ENCODE data around the gene FFAR1.
"Not testable (repeated sequence)": the region's sequence is repeated elsewhere in the genome, so short reads cannot be mapped to it uniquely, and the experiment has no call there.

The FFAR1 gene

DNA sequence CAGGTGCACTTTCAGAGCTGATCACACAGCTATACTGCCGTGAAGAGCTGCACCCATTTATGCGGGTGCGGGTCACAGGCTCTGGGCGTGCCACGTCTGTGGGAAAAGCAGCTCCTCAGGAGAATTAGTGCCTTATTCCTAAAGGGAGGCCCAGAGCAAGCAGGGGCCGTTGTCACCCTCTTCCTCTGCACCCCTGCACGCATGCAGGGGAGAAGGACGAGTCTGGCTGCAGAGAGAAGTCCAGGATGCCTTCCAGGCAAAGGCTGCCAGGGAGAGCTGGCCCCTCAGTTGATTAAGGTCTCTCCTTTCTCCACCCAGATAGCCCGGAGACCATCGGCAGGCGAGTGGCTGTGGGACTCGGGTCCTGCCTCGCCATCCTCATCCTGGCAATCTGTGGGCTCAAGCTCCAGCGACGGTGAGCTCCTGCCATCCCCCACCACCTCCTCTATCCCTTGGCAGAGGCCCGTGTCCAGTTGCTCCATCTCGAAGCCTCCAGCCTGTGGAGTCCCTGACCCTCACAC lies 3.1 kb upstream of the FFAR1 start:
- DNase-seq: no peak

- DNase-seq: no peak
Observed at GRCh38 chr19:35345671-35346111, 2.0 kb upstream of the FFAR1 start.

DNA sequence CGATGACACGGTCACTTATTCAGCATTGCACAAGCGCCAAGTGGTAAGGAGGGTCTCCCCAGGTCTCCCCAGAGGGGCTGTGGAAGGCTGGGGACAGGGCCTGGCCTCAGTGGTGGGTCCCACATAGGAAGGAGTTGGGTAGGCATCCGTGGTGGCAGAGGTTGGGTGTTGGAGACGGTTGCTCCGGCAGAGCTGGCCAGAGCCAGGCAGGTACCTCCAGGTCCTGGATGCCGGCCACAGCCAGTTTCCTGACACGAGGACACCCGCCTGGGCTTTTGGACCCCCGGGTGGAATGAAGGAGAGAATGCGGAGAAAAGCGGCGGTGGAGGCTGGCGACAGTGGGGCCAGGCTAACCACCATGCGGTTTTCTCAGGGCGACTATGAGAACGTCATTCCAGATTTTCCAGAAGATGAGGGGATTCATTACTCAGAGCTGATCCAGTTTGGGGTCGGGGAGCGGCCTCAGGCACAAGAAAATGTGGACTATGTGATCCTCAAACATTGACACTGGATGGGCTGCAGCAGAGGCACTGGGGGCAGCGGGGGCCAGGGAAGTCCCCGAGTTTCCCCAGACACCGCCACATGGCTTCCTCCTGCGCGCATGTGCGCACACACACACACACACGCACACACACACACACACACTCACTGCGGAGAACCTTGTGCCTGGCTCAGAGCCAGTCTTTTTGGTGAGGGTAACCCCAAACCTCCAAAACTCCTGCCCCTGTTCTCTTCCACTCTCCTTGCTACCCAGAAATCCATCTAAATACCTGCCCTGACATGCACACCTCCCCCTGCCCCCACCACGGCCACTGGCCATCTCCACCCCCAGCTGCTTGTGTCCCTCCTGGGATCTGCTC lies 1.3 kb upstream of the FFAR1 start:
- DNase-seq: peak; percentile 82

DNA sequence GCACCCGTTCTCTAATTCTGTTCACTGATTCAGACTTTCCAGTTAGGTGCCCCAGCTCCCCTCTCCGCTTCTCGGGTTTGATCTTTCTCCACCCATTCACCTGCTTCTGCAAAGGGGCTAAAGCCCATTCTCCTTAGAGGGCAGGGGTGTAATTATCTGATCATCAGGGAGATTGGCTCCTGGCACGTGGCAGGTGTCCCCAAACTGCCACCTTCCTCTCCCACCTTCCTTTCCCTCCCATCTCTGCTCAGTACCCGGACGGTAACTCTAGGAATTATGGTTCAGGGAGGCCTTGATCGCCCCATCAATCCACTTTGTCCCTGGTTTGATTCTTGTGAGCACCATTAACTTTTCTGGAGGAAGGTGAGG lies 212 bp downstream of the FFAR1 start:
- no peak for DNase-seq

DNA sequence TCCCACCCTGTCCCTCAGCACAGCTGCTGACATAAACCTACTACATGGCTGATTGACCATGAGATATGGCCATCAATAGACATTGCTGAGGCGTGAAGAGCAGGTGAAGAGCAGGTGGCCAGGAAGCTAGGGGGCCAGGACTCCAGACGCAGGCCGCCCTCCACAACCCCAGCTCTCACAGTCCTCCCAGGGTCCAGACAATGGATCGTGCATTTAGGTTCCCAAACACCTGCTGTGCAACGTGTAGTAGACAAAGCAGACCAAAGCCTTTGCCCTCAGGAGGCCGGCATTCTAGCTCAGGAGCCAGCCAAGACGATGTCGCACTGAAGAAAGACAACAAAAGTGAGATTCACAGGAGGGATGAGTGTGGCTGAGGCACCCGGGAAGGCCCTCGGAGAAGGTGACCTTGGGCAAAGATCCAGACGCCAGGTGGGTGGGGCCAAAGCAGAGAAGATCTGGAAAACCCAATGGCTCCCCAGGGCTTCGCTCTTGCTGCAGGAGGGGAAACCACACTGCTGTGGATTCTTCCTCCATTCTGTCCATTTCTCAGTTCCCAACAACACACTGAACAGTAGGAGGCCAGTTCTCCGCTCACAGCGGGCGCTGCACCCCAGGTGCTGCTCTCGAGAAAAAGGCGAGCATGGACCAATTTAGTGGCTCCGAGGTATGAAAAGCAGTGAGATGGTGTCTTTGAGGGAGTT lies 1.4 kb downstream of the FFAR1 start:
- DNase-seq: no peak

- no peak for DNase-seq
Observed at GRCh38 chr19:35349614-35350521, 2.2 kb downstream of the FFAR1 start.

DNA sequence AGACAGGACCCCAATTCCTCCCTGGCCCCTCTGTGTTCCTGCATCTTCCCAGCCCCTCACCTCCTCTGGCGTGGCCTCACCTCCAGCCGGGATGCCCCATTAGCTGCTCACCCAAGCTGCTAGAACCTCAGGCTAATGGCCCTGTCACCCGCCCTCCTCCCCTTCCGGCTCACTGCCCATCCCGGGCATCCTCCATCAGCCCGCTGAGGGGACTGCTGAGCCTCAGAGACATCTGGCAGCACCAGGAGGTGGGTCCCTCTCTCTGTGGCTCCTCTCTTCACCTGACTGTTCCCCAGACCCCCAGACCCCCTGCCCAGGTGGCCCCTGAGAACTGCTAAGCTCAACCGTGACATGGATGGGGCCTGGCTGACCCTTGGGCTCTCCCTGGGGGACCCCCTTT lies 2.9 kb downstream of the FFAR1 start:
- DNase-seq: no peak

DNA sequence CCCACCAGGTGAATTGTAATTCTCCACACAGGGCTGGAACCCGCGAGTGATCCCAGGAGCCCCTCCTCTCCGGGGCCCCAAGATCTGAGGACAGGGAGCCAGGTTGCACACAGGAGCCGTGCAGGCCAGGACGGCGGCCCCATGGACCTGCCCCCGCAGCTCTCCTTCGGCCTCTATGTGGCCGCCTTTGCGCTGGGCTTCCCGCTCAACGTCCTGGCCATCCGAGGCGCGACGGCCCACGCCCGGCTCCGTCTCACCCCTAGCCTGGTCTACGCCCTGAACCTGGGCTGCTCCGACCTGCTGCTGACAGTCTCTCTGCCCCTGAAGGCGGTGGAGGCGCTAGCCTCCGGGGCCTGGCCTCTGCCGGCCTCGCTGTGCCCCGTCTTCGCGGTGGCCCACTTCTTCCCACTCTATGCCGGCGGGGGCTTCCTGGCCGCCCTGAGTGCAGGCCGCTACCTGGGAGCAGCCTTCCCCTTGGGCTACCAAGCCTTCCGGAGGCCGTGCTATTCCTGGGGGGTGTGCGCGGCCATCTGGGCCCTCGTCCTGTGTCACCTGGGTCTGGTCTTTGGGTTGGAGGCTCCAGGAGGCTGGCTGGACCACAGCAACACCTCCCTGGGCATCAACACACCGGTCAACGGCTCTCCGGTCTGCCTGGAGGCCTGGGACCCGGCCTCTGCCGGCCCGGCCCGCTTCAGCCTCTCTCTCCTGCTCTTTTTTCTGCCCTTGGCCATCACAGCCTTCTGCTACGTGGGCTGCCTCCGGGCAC lies 3.9 kb downstream of the FFAR1 start:
- DNase-seq: no peak

- DNase-seq: no peak
Observed at GRCh38 chr19:35352177-35352447, 4.4 kb downstream of the FFAR1 start.

DNA sequence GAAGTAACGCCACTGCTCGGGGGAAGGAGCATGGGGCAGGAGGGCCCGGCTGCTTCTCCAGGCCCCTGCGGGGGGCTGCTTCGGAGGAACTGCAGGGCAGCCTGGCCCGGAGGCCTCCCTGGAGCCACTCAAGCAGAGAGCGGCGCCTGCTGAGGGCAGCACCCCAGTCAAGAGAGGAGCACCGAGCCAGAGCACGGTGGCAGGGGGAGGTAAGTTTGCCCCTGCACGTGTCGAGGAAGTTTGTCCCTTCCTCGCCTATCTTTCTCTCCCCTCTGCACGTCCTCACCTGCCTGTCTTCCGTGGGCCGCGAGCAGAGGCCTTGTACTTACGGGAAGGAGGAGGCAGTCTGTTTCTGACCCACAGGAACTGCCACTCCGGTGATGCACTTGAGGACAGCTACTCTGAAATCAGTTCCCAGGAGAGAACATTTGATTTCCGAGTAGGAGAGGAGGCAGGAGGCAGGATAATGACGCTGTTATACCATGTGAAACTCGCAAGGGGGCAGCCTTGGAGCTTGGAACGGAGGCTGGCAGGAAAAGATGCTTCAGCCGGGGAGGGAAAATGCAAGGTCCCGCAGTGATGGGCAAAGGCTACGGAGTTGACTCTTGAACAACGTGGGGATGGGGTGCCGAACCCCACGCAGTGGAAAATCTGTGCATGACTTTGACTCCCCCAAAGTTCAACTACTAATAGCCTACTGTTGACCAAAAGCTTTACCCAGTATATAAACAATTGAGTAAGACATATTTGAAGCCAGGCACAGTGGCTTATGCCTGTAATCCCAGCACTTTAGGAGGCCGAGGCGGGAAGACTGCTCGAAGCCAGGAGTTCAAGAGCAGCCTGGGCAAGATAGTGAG lies 5.0 kb downstream of the FFAR1 start:
- peak; percentile 81 for DNase-seq

- no peak for DNase-seq
Observed at GRCh38 chr19:35353635-35354034, 5.9 kb downstream of the FFAR1 start.

DNA sequence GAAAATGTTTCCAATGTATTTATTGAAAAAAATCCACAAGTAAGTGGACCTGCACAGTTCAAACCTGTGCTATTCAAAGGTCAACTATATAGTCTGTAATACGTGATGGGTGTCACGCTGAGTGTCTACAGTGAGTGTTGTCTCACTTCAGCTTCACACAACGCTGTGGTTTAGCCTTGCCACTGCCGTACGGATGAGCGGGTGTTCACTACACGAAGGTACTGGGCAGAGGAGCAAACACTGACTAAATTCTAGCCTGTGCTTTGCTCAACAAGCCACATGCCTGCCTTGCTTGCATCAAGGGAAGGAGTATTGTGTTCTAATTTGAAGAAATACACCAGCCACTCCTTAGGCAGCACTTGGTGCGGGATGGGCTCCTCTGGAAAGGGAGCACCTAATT lies 7.2 kb downstream of the FFAR1 start:
- DNase-seq: no peak

- DNase-seq: no peak
Observed at GRCh38 chr19:35355791-35356460, 8.2 kb downstream of the FFAR1 start.

DNA sequence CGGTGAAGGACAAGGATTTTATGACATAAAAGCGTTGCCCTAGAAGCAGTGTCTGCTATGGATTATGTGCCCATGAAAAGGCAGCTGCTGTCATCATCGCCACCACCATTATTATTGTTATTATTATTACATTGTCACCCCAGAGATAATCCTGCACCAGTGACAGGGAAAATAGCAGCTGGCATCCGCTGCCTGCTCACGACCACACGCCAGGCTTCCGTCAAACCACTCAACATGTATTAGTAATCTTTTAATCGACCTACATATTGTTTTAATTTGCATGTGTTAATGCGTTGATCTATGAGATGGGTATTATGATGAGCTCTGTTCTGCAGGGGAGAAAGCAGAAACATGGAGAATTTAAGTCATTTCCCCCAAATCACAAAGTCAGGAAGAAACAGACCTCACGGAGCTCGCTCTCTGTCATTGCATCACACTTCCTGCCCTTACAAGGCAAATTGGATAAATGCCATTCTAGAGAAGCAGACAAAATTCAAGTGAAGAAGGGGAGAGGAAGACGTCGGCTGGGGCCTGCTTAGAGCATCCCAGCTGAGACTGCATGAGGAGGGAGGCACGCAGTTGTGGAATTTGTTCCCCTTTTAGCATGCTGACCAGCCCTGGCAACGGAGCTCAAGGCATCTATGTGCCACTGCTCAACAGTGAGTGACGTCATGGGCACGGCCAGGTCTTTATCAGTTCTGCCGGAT lies 10.3 kb downstream of the FFAR1 start, which contains the start of gene FFAR3:
TSS of gene FFAR3 (plus strand) at position 594 of the 707 bp plus-strand sequence. CDS start 431 bp downstream, outside the sequence.
- peak; percentile 24 for DNase-seq

DNA sequence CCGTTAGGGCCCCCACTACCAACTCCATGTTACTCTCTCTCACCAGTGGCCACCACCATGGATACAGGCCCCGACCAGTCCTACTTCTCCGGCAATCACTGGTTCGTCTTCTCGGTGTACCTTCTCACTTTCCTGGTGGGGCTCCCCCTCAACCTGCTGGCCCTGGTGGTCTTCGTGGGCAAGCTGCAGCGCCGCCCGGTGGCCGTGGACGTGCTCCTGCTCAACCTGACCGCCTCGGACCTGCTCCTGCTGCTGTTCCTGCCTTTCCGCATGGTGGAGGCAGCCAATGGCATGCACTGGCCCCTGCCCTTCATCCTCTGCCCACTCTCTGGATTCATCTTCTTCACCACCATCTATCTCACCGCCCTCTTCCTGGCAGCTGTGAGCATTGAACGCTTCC lies 11.1 kb downstream of the FFAR1 start:
- not testable (repeated sequence) for DNase-seq

GRCh38 chr19:35359395-35359794 lies 11.7 kb downstream of the FFAR1 start:
- not testable (repeated sequence) for DNase-seq

DNA sequence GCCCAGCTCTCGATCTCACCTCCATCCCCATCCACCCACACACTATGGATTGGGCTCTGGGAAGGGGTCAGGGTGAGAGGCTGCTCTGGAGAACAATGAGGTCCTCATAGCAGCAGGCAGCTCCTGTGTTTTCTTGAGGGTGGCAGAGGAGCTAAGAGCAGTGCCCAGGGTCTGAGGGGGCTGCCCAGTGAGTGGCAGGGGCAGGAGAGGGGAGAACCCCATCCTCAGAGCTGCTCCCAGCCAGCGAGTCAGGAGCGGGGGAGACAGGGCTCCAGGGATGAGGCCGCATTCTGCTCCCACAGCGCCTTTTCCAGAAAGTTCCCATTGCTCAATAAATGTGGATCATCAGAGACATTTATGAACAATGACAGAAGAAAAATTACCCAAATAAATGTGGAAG lies 12.4 kb downstream of the FFAR1 start:
- DNase-seq: not testable (repeated sequence)

DNA sequence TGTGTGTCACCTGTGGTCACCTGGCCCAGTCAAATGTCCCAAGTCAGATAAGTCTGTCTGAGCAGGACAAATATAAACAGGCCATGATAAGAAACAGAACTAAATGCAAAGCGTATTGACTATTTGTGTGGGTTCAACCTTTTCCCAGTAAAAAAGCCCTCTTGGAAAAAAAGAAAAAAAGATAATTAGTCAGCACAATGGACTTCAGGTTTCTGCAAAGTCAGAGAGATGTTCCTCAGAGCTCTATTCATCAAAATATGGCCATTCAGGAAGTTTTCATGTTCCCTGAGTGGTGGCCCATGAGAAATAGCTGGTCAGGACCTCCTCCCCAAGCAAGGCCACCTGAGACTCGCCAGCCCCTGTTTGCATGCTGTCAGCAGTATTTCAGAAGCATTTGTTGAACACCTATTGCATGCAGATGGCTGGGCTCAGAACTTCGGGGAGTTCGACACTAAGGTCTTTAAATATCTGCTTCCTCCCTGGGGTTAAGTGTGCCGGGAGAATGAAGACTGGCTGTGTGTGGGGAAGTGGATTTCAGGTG lies 13.2 kb downstream of the FFAR1 start:
- DNase-seq: no peak

DNA sequence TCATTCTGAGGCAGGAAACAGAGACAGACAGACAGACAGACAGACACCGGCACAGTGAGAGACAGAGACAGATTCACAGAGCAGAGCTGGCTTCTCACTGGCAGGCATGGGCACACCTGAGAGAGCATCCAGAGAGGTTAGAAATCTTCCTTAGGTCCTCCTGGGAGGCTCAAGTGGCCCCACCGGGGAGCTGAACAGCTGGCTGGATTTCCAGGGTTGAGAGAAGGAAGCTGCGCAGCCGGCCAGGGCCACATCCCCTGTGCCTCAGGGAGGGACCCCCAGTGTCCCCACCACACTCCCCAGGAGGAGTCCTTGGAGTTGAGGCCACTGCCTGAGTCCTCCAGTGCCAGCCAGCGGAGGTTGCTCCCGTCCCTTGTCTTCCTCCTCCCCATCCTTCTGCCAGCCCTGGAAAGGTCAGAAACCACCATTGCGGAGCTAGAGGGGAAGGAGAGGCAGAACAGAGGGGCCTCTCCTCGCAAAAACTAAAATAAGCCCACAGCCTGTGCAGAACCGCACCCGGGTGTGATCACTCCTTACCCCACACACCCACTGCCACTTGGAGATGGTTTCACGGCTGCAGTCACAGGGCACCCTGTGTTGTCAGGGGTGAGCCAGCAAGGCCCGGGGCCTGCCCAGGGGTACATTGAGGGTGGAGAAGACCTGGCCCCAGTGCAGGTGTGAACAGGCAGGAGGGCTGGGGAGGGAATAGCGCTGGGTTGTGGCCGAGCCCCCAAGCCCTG lies 14.7 kb downstream of the FFAR1 start:
- DNase-seq: no peak
